ENCODE measurements around the gene SSBP2. TPM values are rescaled to one million over a fixed set of nuclear protein-coding genes. Genes with fewer than 3 reads are reported as not detected.

SSBP2 gene
- total RNA-seq, 1 experiment from 2014 or later, result 5.2 TPM

DNA sequence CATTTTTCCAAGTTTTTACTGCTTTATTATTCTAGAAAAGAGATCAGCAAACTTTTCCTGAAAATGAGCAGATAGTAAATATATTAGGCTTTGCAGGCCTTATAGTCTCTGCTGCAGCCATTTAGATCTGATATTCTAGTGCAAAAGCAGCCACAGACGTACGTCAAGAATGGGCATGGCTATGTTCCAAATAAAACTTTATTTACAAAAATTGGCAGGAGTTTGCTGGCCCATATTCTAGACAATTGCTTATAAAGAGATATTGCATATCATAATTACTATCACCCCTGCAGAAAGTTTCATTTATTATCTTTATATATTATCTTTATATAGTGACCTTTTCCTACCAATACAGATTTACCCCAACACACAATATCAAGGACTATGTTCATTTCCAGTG, 195.0 kb downstream of the SSBP2 start:
- TF ChIP-seq, protein P1, sequence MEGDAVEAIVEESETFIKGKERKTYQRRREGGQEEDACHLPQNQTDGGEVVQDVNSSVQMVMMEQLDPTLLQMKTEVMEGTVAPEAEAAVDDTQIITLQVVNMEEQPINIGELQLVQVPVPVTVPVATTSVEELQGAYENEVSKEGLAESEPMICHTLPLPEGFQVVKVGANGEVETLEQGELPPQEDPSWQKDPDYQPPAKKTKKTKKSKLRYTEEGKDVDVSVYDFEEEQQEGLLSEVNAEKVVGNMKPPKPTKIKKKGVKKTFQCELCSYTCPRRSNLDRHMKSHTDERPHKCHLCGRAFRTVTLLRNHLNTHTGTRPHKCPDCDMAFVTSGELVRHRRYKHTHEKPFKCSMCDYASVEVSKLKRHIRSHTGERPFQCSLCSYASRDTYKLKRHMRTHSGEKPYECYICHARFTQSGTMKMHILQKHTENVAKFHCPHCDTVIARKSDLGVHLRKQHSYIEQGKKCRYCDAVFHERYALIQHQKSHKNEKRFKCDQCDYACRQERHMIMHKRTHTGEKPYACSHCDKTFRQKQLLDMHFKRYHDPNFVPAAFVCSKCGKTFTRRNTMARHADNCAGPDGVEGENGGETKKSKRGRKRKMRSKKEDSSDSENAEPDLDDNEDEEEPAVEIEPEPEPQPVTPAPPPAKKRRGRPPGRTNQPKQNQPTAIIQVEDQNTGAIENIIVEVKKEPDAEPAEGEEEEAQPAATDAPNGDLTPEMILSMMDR (IDR thresholded peaks at IDR 0.05 in 2 of 3, conservative IDR thresholded peaks at IDR 0.05 in 1 of 3; ENCODE audit: borderline replicate concordance in 1 of 3, insufficient read depth in 1 of 3, low read depth in 2 of 3, low read length in 2 of 3), result no peak
- TF ChIP-seq EZH2phosphoT487 (IDR thresholded peaks at IDR 0.05; ENCODE audit: borderline replicate concordance), result no peak
- TF ChIP-seq, protein P2, sequence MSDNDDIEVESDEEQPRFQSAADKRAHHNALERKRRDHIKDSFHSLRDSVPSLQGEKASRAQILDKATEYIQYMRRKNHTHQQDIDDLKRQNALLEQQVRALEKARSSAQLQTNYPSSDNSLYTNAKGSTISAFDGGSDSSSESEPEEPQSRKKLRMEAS (IDR thresholded peaks at IDR 0.05), result no peak
- no peak for TF ChIP-seq JUND (IDR thresholded peaks at IDR 0.05)
- no peak for TF ChIP-seq SIN3A (IDR thresholded peaks at IDR 0.05; ENCODE audit: low read depth)
- TF ChIP-seq SRF (IDR thresholded peaks at IDR 0.05; ENCODE audit: low read depth), result no peak
- no peak for TF ChIP-seq TCF7L2 (IDR thresholded peaks at IDR 0.05; ENCODE audit: borderline replicate concordance, extremely low read depth, insufficient read depth, insufficient read length)
- TF ChIP-seq FOSL1 (IDR thresholded peaks at IDR 0.05; ENCODE audit: low read depth), result no peak
- TF ChIP-seq, protein P3, sequence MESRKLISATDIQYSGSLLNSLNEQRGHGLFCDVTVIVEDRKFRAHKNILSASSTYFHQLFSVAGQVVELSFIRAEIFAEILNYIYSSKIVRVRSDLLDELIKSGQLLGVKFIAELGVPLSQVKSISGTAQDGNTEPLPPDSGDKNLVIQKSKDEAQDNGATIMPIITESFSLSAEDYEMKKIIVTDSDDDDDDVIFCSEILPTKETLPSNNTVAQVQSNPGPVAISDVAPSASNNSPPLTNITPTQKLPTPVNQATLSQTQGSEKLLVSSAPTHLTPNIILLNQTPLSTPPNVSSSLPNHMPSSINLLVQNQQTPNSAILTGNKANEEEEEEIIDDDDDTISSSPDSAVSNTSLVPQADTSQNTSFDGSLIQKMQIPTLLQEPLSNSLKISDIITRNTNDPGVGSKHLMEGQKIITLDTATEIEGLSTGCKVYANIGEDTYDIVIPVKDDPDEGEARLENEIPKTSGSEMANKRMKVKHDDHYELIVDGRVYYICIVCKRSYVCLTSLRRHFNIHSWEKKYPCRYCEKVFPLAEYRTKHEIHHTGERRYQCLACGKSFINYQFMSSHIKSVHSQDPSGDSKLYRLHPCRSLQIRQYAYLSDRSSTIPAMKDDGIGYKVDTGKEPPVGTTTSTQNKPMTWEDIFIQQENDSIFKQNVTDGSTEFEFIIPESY (IDR thresholded peaks at IDR 0.05; ENCODE audit: extremely low read depth, insufficient replicate concordance, low read length), result no peak
- TF ChIP-seq YY1 (IDR thresholded peaks at IDR 0.05; ENCODE audit: extremely low read depth, insufficient replicate concordance, low read depth, low read length), result no peak
- no peak for TF ChIP-seq SP1 (IDR thresholded peaks at IDR 0.05; ENCODE audit: low read depth)
- no peak for TF ChIP-seq ZFX (IDR thresholded peaks at IDR 0.05)
- TF ChIP-seq, protein P4, sequence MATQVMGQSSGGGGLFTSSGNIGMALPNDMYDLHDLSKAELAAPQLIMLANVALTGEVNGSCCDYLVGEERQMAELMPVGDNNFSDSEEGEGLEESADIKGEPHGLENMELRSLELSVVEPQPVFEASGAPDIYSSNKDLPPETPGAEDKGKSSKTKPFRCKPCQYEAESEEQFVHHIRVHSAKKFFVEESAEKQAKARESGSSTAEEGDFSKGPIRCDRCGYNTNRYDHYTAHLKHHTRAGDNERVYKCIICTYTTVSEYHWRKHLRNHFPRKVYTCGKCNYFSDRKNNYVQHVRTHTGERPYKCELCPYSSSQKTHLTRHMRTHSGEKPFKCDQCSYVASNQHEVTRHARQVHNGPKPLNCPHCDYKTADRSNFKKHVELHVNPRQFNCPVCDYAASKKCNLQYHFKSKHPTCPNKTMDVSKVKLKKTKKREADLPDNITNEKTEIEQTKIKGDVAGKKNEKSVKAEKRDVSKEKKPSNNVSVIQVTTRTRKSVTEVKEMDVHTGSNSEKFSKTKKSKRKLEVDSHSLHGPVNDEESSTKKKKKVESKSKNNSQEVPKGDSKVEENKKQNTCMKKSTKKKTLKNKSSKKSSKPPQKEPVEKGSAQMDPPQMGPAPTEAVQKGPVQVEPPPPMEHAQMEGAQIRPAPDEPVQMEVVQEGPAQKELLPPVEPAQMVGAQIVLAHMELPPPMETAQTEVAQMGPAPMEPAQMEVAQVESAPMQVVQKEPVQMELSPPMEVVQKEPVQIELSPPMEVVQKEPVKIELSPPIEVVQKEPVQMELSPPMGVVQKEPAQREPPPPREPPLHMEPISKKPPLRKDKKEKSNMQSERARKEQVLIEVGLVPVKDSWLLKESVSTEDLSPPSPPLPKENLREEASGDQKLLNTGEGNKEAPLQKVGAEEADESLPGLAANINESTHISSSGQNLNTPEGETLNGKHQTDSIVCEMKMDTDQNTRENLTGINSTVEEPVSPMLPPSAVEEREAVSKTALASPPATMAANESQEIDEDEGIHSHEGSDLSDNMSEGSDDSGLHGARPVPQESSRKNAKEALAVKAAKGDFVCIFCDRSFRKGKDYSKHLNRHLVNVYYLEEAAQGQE (IDR thresholded peaks at IDR 0.05; ENCODE audit: low read depth), result no peak
- no peak for TF ChIP-seq EZH2 (IDR thresholded peaks at IDR 0.05)
- no peak for TF ChIP-seq RAD21 (IDR thresholded peaks at IDR 0.05; ENCODE audit: low read depth)
- no peak for TF ChIP-seq POLR2A (IDR thresholded peaks at IDR 0.05; ENCODE audit: borderline replicate concordance, extremely low read depth, insufficient read depth, insufficient read length)
- TF ChIP-seq ZNF274 (IDR thresholded peaks at IDR 0.05; ENCODE audit: low read depth, low read length), result no peak
- TF ChIP-seq CEBPB (IDR thresholded peaks at IDR 0.05; ENCODE audit: low read depth), result no peak
- no peak for TF ChIP-seq EGR1 (IDR thresholded peaks at IDR 0.05; ENCODE audit: low read depth)
- Histone ChIP-seq H3K79me2 (ENCODE audit: insufficient read depth, low read length) (no peaks in the 10 kb centered on the region), H3K36me3 (ENCODE audit: control insufficient read depth in 1 of 2, insufficient read depth in 2 of 2, low read length in 2 of 2) (no peaks in the 10 kb centered on the region), H3K4me3 (replicated peaks in 1 of 2; ENCODE audit: low read depth in 1 of 2, low read length in 2 of 2) (no peak overlapping the region), H3K4me1 (ENCODE audit: control insufficient read depth in 1 of 2, insufficient read depth in 2 of 2, low read length in 2 of 2) (peaks cover 0 to 4% of the 10 kb centered on the region in 2 experiments; a peak in 1 of 4 replicates), H3K4me2 (ENCODE audit: low read length) (no peak overlapping the region), H3K27ac (ENCODE audit: low read depth, low read length) (no peak overlapping the region), H3K9me2 (ENCODE audit: insufficient read depth) (no peaks in the 10 kb centered on the region), H4K20me1 (ENCODE audit: insufficient read depth) (no peaks in the 10 kb centered on the region), H3K27me3 (ENCODE audit: insufficient read depth, low read length) (no peaks in the 10 kb centered on the region), H2AFZ (ENCODE audit: low read depth, low read length, poor library complexity, severe bottlenecking) (no peak overlapping the region), H3K9ac (ENCODE audit: low read length) (no peak overlapping the region), H3K9me3 (ENCODE audit: control insufficient read depth in 1 of 2, insufficient read depth in 1 of 2, low read depth in 1 of 2, low read length in 2 of 2) (no peaks in the 10 kb centered on the region)
- intact Hi-C loops (cut with micrococcal nuclease), result no loop called here
- RAD21 ChIA-PET (ENCODE audit: low non-redundant PET in 1 of 2, low total read pairs in 2 of 2, uncharacterized antibody in 2 of 2, unreplicated experiment in 2 of 2), result no interaction called here
- POLR2A ChIA-PET, result no interaction called here
- ATAC-seq, result no peak
- CTCF ChIA-PET, result no interaction called here
- DNase-seq (ENCODE audit: low read depth, low spot score), result no peak
- BruUV-seq (replicated peaks), result no TSS peak

All from HCT116 (cell line).